HG03280 (cell line): ENCODE results near the gene STAB2.
"Not testable (repeated sequence)": the region's sequence is repeated elsewhere in the genome, so short reads cannot be mapped to it uniquely, and the experiment has no call there.

ENCODE experiments used
- ATAC-seq: cut with Tn5 transposase; IDR thresholded peaks from one replicate; pipeline ENCODE4 v1.9.1; 2021; ENCODE audit warnings: mild to moderate bottlenecking, moderate library complexity; ENCODE audit not compliant: unreplicated experiment

The STAB2 gene

GRCh38 chr12:103652808-103653207, 65.7 kb downstream of the STAB2 start:
- no peak for ATAC-seq

GRCh38 chr12:103653568-103654173, 66.6 kb downstream of the STAB2 start:
- not testable (repeated sequence) for ATAC-seq

DNA sequence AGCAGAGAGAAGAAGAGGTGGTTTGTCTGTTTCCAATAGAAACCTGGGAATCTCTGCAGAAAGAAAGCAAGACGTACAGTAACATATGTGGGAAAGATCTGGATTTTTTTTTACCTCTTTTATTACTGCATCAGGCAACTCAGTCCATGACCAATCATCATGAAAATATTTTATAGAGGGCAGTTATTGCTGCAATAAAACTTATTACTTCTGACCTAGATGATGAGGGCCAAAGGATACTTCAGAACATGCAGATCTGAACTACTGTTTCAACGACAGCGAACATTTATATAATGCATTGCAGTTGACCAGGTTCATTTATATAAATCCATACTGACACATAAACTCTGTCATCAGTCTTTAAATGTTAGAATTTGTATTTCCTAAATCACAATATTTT, 67.7 kb downstream of the STAB2 start:
- no peak for ATAC-seq

DNA sequence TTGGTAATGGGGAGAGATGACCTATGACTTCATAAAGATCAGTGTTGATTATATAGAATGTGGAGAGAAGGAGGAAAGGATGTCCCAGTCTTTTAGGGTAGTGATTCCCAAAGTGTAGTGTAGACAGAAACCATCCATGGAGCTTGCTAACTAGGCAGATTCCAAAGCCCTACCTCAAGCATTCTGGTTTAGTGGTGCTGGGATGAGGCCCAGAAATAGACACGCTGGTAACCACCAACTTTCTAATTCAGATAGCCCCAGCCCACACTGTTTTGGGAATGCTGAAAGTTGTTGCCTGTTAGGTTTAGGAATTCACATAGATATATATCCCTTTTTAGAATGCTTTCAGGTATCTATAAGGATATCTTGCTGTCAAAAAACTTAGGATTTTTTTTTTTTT, 69.2 kb downstream of the STAB2 start:
- ATAC-seq, result no peak

GRCh38 chr12:103657331-103657730, 70.3 kb downstream of the STAB2 start:
- no peak for ATAC-seq

DNA sequence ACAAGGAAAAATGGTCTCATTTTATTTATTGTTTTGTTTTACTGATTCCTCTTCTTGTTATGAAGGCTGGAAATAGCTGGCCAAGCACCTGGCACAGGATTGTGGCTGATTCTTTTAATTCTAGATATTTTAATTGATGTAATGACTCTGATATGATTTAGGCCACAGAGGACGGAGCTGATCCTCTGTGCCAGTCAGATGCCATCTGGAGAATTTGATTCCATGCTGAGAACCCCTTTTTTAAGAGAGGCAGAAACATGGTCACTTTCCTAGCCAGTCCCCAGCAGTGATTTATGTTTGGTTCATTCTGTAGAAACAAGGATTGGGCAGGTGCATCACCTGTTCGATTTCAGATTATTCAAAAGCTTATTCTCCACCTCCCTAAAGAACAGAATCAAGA, 77.6 kb downstream of the STAB2 start:
- ATAC-seq, result no peak

- ATAC-seq, result no peak
Measured at GRCh38 chr12:103665971-103666370, 78.9 kb downstream of the STAB2 start.

DNA sequence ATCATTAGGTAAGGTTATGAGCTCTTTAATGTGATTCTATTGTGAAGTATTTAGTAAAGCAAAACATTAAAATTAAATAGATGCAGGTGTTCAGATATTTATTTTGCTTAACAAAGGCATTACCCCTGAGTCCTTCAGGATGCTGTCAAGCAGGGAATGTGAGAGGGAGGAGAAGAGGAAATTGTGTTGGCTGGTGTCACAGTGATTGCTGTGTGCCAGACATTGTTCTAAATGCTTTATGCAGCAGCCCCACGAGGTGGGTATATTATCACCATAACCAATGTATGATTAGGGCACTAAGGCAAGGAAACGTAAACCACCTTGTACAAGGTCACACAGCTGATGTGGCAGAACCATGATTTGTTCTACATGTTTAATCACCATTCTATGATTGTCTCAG, 80.1 kb downstream of the STAB2 start:
- no peak for ATAC-seq

- no peak for ATAC-seq
Measured at GRCh38 chr12:103668520-103668919, 81.4 kb downstream of the STAB2 start.

DNA sequence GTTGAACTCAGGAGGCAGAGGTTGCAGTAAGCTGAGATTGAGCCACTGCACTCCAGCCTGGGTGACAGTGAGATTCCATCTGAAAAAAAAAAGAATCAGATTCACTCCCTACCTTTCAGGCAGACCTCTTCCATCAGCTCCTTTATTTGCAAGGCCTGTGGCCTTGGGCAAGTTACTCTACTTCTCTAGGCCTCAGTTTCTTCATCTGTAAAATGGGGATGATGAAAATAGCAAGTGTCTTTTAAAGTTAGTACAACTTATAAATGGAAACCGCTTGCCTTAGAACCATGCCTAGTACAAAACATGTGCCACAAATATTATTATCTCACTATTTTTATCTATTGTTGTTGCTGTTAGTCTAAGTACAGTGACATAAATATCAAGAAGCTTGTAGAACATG, 84.3 kb downstream of the STAB2 start:
- no peak for ATAC-seq

GRCh38 chr12:103672401-103673119, 85.5 kb downstream of the STAB2 start:
- no peak for ATAC-seq

DNA sequence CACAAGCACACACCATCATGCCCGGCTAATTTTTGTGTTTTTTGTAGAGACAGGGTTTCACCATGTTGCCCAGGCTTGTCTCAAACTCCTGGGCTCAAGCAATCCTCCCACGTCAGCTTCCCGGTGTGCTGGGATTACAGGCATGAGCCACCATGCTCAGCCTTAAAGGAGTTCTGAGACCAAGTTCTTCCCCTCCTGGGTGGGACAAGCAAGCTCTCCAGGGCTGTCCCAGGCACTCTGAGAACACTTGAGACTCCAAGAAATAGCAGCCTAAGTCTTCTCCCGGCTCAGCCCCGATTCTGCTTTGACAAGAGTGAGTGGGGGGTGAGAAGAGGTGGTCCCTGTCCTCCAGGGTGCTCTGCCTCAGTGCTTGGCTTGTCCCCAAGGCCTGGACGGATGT, 86.4 kb downstream of the STAB2 start:
- ATAC-seq, result no peak

DNA sequence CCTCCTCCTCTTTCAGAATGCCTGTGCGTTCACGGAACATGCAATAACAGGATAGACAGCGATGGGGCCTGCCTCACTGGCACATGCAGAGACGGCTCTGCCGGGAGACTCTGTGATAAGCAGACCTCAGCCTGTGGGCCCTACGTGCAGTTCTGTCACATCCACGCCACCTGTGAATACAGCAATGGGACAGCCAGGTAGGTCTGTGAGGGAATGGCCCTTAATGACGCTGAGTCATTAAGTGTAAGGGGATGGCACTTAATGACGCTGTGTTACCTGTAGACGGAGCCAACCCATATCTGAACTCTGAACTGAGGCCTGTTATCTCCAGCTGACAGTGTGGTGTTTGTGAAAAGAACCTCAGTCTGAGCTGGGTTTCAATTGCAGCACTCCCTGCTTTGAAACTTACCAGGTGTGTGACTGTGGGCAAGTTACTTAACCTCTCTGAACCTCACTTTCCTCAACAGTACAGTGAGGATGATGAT, 86.9 kb downstream of the STAB2 start:
- ATAC-seq, result no peak

GRCh38 chr12:103676893-103677292, 89.8 kb downstream of the STAB2 start:
- no peak for ATAC-seq

DNA sequence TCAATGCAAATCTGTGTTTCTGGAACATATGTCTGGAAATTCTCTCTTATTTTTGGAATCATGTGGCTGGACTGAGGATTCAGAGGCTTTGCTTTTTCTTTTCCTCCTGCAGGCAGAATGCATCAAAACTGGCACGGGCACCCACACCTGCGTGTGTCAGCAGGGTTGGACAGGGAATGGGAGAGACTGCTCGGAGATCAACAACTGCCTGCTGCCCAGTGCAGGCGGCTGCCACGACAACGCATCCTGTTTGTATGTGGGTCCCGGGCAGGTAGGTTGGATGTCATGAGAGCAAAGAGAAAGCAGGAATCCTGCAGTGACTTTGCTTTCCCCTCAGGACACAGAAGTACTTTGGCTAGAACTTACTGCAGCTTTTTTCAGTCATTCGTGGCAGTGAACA, 90.3 kb downstream of the STAB2 start:
- no peak for ATAC-seq

GRCh38 chr12:103677905-103678304, 90.8 kb downstream of the STAB2 start:
- ATAC-seq, result no peak

DNA sequence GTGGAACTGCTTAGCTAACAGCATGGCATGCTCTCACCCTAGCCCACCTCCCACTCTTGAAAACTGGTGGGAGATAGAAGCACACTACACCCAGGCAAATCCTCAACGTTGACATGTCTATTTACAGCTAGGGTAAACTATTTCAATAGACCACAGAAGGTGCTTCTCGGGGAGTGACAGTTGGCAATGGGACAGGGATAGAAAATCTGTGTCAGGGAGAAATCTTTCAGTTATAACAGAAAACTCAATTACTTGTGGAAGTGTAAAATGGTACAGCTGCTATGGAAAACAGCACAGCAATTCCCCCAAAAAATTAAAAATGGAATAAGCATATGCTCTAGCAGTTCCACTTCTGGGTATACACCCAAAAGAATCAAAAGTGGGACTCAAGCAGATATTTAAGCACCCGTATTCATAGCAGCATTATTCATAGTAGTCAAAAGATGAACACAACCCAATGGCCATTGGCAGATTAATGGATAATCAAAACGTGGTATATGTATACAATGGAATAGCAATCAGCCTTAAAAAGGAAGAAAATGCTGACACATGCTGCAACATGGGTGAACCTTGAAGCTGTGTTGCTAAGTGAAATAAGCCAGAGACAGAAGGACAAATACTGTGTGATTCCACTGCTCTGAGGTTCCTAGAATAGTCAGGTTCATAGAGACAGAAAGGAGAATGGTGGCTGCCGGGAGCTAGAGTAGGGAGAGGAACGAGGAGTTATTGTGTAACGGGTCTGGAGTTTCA, 92.5 kb downstream of the STAB2 start:
- ATAC-seq, result no peak

DNA sequence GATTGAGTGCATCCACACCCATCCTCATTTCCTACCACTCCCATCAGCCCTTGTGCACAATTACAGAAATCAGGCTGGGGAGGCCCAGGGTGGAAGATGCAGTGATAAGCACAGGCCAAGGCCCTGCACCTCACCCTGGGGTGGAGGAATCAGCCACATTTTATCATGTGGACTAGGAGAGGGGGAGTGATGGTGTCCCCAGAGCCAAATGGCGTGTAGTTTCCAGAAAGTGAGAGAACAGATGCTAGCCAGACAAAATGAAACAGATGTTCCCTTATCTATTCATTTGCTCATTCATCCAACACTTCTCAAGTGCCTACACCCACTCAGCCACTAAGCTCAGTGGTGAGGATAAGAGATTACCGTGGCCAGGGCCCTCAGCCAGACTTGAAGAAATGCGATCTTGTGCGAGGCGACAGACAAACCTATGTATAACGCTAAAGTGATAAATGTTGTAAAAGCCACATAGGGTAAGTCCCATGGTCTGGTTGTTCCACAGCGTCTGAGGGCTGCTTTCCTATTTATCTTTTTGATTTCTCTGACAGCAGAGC, 93.6 kb downstream of the STAB2 start:
- no peak for ATAC-seq

- no peak for ATAC-seq
Measured at GRCh38 chr12:103686026-103686425, 99.0 kb downstream of the STAB2 start.

DNA sequence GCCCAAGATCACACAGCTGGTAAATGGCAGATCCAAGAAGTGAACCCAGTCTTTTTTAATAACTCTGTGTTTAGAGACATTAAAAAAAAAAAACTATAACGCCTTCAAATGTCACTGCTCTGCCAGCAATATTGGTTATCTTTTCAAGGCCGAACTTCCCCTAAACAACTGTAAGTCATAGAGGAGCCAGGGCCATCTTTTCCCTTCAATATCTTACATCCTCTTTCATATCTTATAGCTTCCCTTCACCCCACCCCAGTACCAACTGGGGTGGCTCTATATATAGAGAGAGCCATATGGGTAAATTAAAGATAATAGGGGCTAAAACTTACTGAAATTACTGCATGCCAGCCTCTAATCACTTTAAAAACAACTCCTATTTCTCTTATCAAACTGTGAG, 100.2 kb downstream of the STAB2 start:
- no peak for ATAC-seq

- ATAC-seq, result no peak
Measured at GRCh38 chr12:103688376-103689063, 101.4 kb downstream of the STAB2 start.
